HepG2 (cell line): ENCODE data around the gene SUSD2.

Experiments
- BHLHE40 ChIP-seq: IDR thresholded peaks from 2 replicates; pipeline ENCODE4 v1.6.1; 2011; ENCODE audit warnings: low read length, improper control_type of control experiment
- DMAP1 ChIP-seq: IDR thresholded peaks from 2 replicates; pipeline ENCODE4 v1.6.1; 2016
- ZNF101 ChIP-seq: sonication (generic); formaldehyde crosslinking; IDR thresholded peaks from 2 replicates; pipeline ENCODE4 v1.4.0; 2020; ENCODE audit warnings: mild to moderate bottlenecking, low read depth, missing genetic modification reagents, borderline replicate concordance
- ZNF256 ChIP-seq: sonication (generic); formaldehyde crosslinking; conservative IDR thresholded peaks from 2 replicates; pipeline ENCODE4 v1.4.0; 2020; ENCODE audit warnings: missing genetic modification reagents
- ZNF7 ChIP-seq: IDR thresholded peaks from 2 replicates; pipeline ENCODE4 v1.6.1; 2016; ENCODE audit warnings: missing biosample characterization, missing genetic modification reagents
- TF ChIP-seq, protein P1 (sequence below): sonication (generic); formaldehyde crosslinking; conservative IDR thresholded peaks from 2 replicates; pipeline ENCODE4 v1.4.0; 2020; ENCODE audit warnings: missing genetic modification reagents
- TF ChIP-seq, protein P2 (sequence below): sonication (generic); formaldehyde crosslinking; IDR thresholded peaks from 2 replicates; pipeline ENCODE4 v1.4.0; 2020; ENCODE audit warnings: low read depth, mild to moderate bottlenecking, missing genetic modification reagents
- TF ChIP-seq, protein P3 (sequence below), 2 experiments: sonication (generic) in 1 of 2; formaldehyde crosslinking in 1 of 2; IDR thresholded peaks; 2 replicates each; pipeline versions ENCODE4 v1.4.0 to v1.6.1; 2018 to 2020; ENCODE audit warnings: missing genetic modification reagents in 2 of 2, borderline replicate concordance in 1 of 2, low read depth in 1 of 2, mild to moderate bottlenecking in 1 of 2, missing biosample characterization in 1 of 2

DNA sequence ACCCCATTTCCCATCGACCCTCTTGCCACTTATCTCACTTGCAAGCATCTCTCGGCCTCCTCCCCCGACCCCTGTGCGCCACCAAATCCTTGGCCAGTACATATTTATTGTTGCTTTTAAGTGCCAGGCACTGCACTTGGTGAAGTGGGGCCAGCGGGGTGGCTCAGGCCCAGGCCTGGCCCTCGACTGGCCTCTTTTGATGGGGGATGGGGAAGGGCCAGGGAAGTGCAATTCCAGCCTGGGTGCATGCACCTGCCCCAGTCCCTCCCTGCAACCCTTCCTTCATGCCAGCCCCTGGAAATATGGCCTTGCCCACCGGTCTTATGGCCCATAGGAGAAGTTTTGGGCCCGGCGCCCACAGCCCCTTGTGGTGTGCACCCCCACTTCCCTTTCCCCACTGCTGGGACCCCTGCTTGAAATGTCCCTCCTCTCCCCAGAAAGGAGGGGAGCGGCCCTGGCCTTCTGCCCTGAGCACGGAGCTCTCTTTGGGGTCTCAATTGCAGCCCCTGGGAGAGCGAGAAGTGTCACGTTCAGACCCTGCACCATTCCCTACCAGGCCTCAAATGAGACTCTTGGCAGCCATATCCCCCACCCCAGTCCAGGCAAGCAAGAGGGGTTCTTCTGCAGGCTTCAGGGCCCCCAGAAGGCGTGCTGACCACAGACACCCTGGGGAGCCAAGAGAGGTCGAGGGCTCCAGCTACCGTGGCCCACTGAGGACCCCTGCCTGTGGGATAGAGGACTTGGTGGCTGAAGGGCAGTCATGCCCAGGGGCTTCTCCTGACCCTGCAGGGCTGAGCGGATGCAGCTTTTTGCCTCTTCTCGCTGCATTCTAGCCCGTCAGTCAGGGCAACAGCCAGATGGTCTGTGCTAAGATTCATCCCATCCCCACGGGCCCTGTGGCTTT is 961 bp downstream of the SUSD2 start:
- TF ChIP-seq BHLHE40: no peak
- TF ChIP-seq ZNF7 (CRISPR knock-in tag): no peak
- no peak for TF ChIP-seq ZNF256 (CRISPR knock-in tag)
- TF ChIP-seq, protein P1, sequence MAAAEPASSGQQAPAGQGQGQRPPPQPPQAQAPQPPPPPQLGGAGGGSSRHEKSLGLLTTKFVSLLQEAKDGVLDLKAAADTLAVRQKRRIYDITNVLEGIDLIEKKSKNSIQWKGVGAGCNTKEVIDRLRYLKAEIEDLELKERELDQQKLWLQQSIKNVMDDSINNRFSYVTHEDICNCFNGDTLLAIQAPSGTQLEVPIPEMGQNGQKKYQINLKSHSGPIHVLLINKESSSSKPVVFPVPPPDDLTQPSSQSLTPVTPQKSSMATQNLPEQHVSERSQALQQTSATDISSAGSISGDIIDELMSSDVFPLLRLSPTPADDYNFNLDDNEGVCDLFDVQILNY: no peak
- TF ChIP-seq, protein P2, sequence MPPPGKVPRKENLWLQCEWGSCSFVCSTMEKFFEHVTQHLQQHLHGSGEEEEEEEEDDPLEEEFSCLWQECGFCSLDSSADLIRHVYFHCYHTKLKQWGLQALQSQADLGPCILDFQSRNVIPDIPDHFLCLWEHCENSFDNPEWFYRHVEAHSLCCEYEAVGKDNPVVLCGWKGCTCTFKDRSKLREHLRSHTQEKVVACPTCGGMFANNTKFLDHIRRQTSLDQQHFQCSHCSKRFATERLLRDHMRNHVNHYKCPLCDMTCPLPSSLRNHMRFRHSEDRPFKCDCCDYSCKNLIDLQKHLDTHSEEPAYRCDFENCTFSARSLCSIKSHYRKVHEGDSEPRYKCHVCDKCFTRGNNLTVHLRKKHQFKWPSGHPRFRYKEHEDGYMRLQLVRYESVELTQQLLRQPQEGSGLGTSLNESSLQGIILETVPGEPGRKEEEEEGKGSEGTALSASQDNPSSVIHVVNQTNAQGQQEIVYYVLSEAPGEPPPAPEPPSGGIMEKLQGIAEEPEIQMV (CRISPR knock-in tag): no peak
- TF ChIP-seq DMAP1: no peak
- TF ChIP-seq, protein P3, sequence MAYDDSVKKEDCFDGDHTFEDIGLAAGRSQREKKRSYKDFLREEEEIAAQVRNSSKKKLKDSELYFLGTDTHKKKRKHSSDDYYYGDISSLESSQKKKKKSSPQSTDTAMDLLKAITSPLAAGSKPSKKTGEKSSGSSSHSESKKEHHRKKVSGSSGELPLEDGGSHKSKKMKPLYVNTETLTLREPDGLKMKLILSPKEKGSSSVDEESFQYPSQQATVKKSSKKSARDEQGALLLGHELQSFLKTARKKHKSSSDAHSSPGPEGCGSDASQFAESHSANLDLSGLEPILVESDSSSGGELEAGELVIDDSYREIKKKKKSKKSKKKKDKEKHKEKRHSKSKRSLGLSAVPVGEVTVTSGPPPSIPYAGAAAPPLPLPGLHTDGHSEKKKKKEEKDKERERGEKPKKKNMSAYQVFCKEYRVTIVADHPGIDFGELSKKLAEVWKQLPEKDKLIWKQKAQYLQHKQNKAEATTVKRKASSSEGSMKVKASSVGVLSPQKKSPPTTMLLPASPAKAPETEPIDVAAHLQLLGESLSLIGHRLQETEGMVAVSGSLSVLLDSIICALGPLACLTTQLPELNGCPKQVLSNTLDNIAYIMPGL (CRISPR knock-in tag; IDR thresholded peaks at IDR 0.05; ENCODE audit: borderline replicate concordance in 1 of 2, low read depth in 1 of 2): no peak
- no peak for TF ChIP-seq ZNF101 (CRISPR knock-in tag)
